Stimulated activated naive CD4-positive, alpha-beta T cell treated with Interleukin-2 at 50 U/mL for 16 hours (primary cell): ENCODE data around the gene MORN1.

Experiments
- DNase-seq: peaks from one replicate; lab custom pipeline; 2025; lab: John Stamatoyannopoulos, UW

Gene MORN1

GRCh38 chr1:2373551-2374251 is 17.7 kb downstream of the MORN1 start:
- DNase-seq: no peak

- no peak for DNase-seq
These were observed 18.5 kb downstream of the MORN1 start for GRCh38 chr1:2372551-2373490.

- no peak for DNase-seq
These were observed 23.2 kb downstream of the MORN1 start for GRCh38 chr1:2368053-2368744.

GRCh38 chr1:2363847-2364513 is 27.4 kb downstream of the MORN1 start:
- no peak for DNase-seq

- no peak for DNase-seq
These were observed 30.6 kb downstream of the MORN1 start for GRCh38 chr1:2360588-2361364.

- DNase-seq: no peak
These were observed 32.4 kb downstream of the MORN1 start for GRCh38 chr1:2358651-2359640.

GRCh38 chr1:2358072-2358471 is 33.3 kb downstream of the MORN1 start:
- DNase-seq: no peak

- no peak for DNase-seq
These were observed 34.2 kb downstream of the MORN1 start for GRCh38 chr1:2356911-2357845.

GRCh38 chr1:2356401-2356800 is 35.0 kb downstream of the MORN1 start:
- no peak for DNase-seq

- DNase-seq: no peak
These were observed 35.7 kb downstream of the MORN1 start for GRCh38 chr1:2355373-2356261.

- no peak for DNase-seq
These were observed 36.6 kb downstream of the MORN1 start for GRCh38 chr1:2354511-2355372.

GRCh38 chr1:2353551-2354438 is 37.6 kb downstream of the MORN1 start:
- DNase-seq: no peak

- no peak for DNase-seq
These were observed 38.3 kb downstream of the MORN1 start for GRCh38 chr1:2352897-2353550.

GRCh38 chr1:2352341-2352896 is 38.9 kb downstream of the MORN1 start:
- DNase-seq: no peak

GRCh38 chr1:2351723-2352122 is 39.6 kb downstream of the MORN1 start:
- DNase-seq: no peak
